DND-41 (cell line): ENCODE measurements around the gene HSPA12B.

Experiments used
- EZH2 ChIP-seq: IDR thresholded peaks from 3 replicates; pipeline ENCODE4 v1.6.1; 2012; ENCODE audit warnings: borderline replicate concordance, low read depth, mild to moderate bottlenecking, moderate library complexity, low read length, inconsistent platforms; ENCODE audit not compliant: severe bottlenecking
- TF ChIP-seq, protein P1 (sequence below): IDR thresholded peaks from 2 replicates; pipeline ENCODE4 v1.5.1; 2012; ENCODE audit warnings: borderline replicate concordance, low read length, moderate library complexity, mild to moderate bottlenecking; ENCODE audit not compliant: poor library complexity, severe bottlenecking; ENCODE audit errors: extremely low read depth

DNA sequence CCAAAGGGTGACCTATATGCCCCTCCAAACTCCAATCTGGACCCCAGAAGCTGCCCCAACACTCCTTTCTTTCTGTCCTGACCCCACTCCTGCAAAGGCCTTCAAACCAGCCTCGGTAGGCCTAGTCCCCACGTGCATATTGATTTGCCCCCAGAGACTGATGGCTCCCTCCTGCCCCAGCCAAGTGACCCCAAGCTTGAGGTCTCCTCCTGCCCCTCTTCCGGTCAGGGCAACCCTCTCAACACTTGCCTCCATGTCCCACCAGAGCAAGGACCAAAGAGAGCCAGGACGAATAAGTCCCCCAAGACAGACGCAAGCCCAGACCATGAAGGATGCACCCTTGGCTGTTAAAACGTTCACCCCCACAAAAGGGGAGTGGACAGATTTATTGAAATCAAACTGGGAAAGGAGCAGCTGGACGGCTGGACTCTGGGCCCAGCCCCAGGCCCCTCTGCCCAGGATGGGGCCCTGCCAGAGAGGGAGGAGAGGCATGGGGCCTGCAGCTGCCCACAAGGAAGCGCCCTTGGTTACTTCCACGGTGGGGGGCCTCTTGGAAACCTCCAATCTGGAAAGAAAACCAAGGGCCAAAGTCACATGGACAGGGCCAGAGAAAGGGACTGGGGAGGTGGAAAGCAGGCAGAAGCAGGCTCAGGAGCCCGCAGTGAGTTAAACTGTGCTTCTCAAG is 51.2 kb downstream of the HSPA12B start:
- TF ChIP-seq, protein P1, sequence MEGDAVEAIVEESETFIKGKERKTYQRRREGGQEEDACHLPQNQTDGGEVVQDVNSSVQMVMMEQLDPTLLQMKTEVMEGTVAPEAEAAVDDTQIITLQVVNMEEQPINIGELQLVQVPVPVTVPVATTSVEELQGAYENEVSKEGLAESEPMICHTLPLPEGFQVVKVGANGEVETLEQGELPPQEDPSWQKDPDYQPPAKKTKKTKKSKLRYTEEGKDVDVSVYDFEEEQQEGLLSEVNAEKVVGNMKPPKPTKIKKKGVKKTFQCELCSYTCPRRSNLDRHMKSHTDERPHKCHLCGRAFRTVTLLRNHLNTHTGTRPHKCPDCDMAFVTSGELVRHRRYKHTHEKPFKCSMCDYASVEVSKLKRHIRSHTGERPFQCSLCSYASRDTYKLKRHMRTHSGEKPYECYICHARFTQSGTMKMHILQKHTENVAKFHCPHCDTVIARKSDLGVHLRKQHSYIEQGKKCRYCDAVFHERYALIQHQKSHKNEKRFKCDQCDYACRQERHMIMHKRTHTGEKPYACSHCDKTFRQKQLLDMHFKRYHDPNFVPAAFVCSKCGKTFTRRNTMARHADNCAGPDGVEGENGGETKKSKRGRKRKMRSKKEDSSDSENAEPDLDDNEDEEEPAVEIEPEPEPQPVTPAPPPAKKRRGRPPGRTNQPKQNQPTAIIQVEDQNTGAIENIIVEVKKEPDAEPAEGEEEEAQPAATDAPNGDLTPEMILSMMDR, result no peak
- no peak for TF ChIP-seq EZH2
